H1 (cell line): ENCODE results near the gene TRNP1. TPM values are rescaled to one million over a fixed set of nuclear protein-coding genes. Genes with fewer than 3 reads are reported as not detected.

ENCODE experiments used
- EZH2 ChIP-seq: fragments of 200-600 bp; sonication (generic); IDR thresholded peaks from 2 replicates; pipeline ENCODE4 v1.7.1; 2012; ENCODE audit warnings: low read depth, mild to moderate bottlenecking, moderate library complexity, low read length, inconsistent platforms; ENCODE audit not compliant: severe bottlenecking
- KDM4A ChIP-seq: IDR thresholded peaks from one replicate; pipeline ENCODE4 v1.7.1; 2012; ENCODE audit warnings: low read depth, mild to moderate bottlenecking, moderate library complexity, low read length, inconsistent platforms; ENCODE audit not compliant: severe bottlenecking
- KDM5A ChIP-seq: fragments of 200-600 bp; IDR thresholded peaks from 2 replicates; pipeline ENCODE4 v1.7.1; 2012; ENCODE audit warnings: mild to moderate bottlenecking, low read length, inconsistent platforms, mixed read lengths
- SP2 ChIP-seq: IDR thresholded peaks from 2 replicates; pipeline ENCODE4 v1.6.1; 2012; ENCODE audit warnings: mild to moderate bottlenecking, low read length, inconsistent platforms
- TEAD4 ChIP-seq: IDR thresholded peaks from 2 replicates; pipeline ENCODE4 v1.6.1; 2012; ENCODE audit warnings: low read depth, low read length, inconsistent platforms, mixed read lengths
- polyA plus RNA-seq, 7 experiments: library from polyadenylated mRNA; depleted of rRNA in 3 of 7; stranded (reverse) in 5 of 7; unstranded in 2 of 7; fragments of >200 nt in 5 of 7; fragments of 200-250 nt in 2 of 7; gene quantifications; 1 replicate in 5 of 7; 2 replicates in 1 of 7; 4 replicates in 1 of 7; pipeline versions ENCODE4 v1.2.1 to v1.2.3, GENCODE V29; 2011 to 2013; ENCODE audit warnings: missing spikeins in 2 of 7, mixed read lengths in 2 of 7
- total RNA-seq: library from RNA; stranded (reverse); fragmentation: NEBNext Ultra II Directional; extraction: Animal tissue kit (Norgen Biotek cat#: 25700); gene quantifications from 2 replicates; pipeline ENCODE4 v1.2.1, GENCODE V29; 2021

Gene TRNP1
- total and polyA plus RNA-seq, 2 of the 8 experiments (the other 6 are each of a cell fraction or from before 2014, with no cell fraction given), result 51.7 to 102 TPM

DNA sequence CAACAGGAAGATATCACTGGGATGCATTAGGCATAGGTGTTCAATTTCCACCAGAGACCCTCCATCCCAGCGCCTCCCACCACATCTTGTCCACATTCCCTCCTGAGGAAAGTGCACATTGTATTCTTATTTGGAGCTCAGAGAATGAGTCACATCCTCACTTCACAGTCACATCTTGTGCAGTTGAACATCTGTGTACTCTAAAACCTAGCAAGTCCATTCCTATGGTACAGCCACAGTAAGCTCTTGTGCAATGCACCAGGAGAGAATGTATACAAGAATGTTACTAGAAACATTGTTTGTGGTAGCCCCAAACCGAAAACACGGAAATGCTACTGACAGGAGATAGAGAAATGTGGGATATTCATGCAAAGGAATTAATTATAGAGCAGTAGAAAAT, 31.7 kb upstream of the TRNP1 start (continued):
- no peak for TF ChIP-seq SP2
- TF ChIP-seq KDM4A, result no peak
- TF ChIP-seq EZH2, result no peak
- TF ChIP-seq TEAD4, result no peak
- no peak for TF ChIP-seq KDM5A
